Kasumi-1 (cell line): ENCODE measurements around the gene ZNF613.
"Not testable (repeated sequence)": the region's sequence is repeated elsewhere in the genome, so short reads cannot be mapped to it uniquely, and the experiment has no call there.

Experiments
- DNase-seq, 2 experiments: peaks; one replicate each; lab custom pipeline; 2025; lab: John Stamatoyannopoulos, UW

The ZNF613 gene

GRCh38 chr19:51926784-51927741 is at the start of gene ZNF613:
Gene ZNF613, plus strand, starts transcription at chr19:51927472. Its CDS starts 8,749 bp downstream, at chr19:51936221.
- peak; percentile 44 to 61 for DNase-seq

- no peak for DNase-seq
Measured at GRCh38 chr19:51882518-51882917, 44.8 kb upstream of the ZNF613 start.

- no peak for DNase-seq
Measured at GRCh38 chr19:51884713-51885112, 42.6 kb upstream of the ZNF613 start.

GRCh38 chr19:51887522-51888498 is 39.5 kb upstream of the ZNF613 start, which contains the start of gene ZNF577:
Gene ZNF577, minus strand, starts transcription at chr19:51887951. Its CDS starts 7,569 bp downstream, at chr19:51880382.
- DNase-seq = no peak

- no peak for DNase-seq
Measured at GRCh38 chr19:51889934-51890333, 37.3 kb upstream of the ZNF613 start.

GRCh38 chr19:51891193-51891747 is 36.0 kb upstream of the ZNF613 start:
- DNase-seq = no peak

- no peak for DNase-seq
Measured at GRCh38 chr19:51901860-51902259, 25.4 kb upstream of the ZNF613 start.

- no peak for DNase-seq
Measured at GRCh38 chr19:51903192-51903591, 24.1 kb upstream of the ZNF613 start.

GRCh38 chr19:51904331-51905165 is 22.7 kb upstream of the ZNF613 start, which contains the start of gene ZNF649:
Gene ZNF649, minus strand, starts transcription at chr19:51905017. Its CDS starts 4,910 bp downstream, at chr19:51900107.
- DNase-seq = peak; percentile 42

- no peak for DNase-seq
Measured at GRCh38 chr19:51905206-51905605, 22.1 kb upstream of the ZNF613 start.

GRCh38 chr19:51905639-51906038 is 21.6 kb upstream of the ZNF613 start:
- DNase-seq = not testable (repeated sequence)

GRCh38 chr19:51906108-51906507 is 21.2 kb upstream of the ZNF613 start:
- not testable (repeated sequence) for DNase-seq

GRCh38 chr19:51907981-51908380 is 19.3 kb upstream of the ZNF613 start:
- DNase-seq = not testable (repeated sequence)

GRCh38 chr19:51915324-51915867 is 11.9 kb upstream of the ZNF613 start:
- DNase-seq = no peak

- DNase-seq = no peak
Measured at GRCh38 chr19:51916167-51916566, 11.1 kb upstream of the ZNF613 start.

GRCh38 chr19:51919606-51920005 is 7.7 kb upstream of the ZNF613 start:
- DNase-seq = no peak

GRCh38 chr19:51921949-51922348 is 5.3 kb upstream of the ZNF613 start:
- DNase-seq = no peak

- DNase-seq = no peak
Measured at GRCh38 chr19:51926426-51926783, 867 bp upstream of the ZNF613 start.

- DNase-seq = no peak
Measured at GRCh38 chr19:51927859-51928258, 587 bp downstream of the ZNF613 start.

GRCh38 chr19:51931921-51932320 is 4.6 kb downstream of the ZNF613 start:
- no peak for DNase-seq

GRCh38 chr19:51938936-51939335 is 11.7 kb downstream of the ZNF613 start:
- no peak for DNase-seq
